IMR-90 (cell line): ENCODE data around the gene POU4F2. TPM values are rescaled to one million over a fixed set of nuclear protein-coding genes. Genes with fewer than 3 reads are reported as not detected.

Experiments
- ATAC-seq: fragments of 200-7000 bp; cut with Tn5 transposase; 2 replicates; pipeline ENCODE4 v1.9.1; 2020; ENCODE audit warnings: low read depth, mild to moderate bottlenecking, moderate library complexity
- BruUV-seq: library from RNA; stranded (reverse); fragments of 400-500 nt; replicated peaks from 2 replicates; lab custom pipeline; 2021; lab: Mats Ljungman, UMichigan
- CTCF ChIA-PET: fragments of 300-600 bp; formaldehyde crosslinking; extraction: SDS; loops from one replicate; lab custom pipeline; 2021; ENCODE audit warnings: antibody characterized with exemption; lab: Yijun Ruan, JAX
- POLR2A ChIA-PET: fragments of 300-600 bp; sonication (Branson Sonifier 250); formaldehyde crosslinking; loops from one replicate; lab custom pipeline; 2022; ENCODE audit warnings: antibody characterized with exemption; ENCODE audit not compliant: unreplicated experiment; lab: Charles Lee
- DNase-seq: peaks from one replicate; pipeline ENCODE4 v3.0.0; 2013
- H2AFZ ChIP-seq: replicated peaks from 2 replicates; pipeline ENCODE3; 2013; ENCODE audit warnings: low read length, mild to moderate bottlenecking; ENCODE audit not compliant: poor library complexity
- H2AK5ac ChIP-seq: 2 replicates; pipeline ENCODE4 v1.6.1; 2013; ENCODE audit warnings: low read depth, low read length, inconsistent platforms
- H2AK9ac ChIP-seq: replicated peaks from 2 replicates; pipeline ENCODE3; 2013; ENCODE audit warnings: mild to moderate bottlenecking, low read depth, low read length, moderate library complexity; ENCODE audit not compliant: poor library complexity
- H2BK120ac ChIP-seq: 2 replicates; pipeline ENCODE4 v1.6.1; 2013; ENCODE audit warnings: low read depth, low read length, inconsistent platforms
- H2BK15ac ChIP-seq: 3 replicates; pipeline ENCODE4 v1.6.1; 2013; ENCODE audit warnings: low read depth, low read length, inconsistent platforms
- H2BK20ac ChIP-seq: 2 replicates; pipeline ENCODE4 v1.6.1; 2013; ENCODE audit warnings: low read depth, mild to moderate bottlenecking, inconsistent platforms, low read length, moderate library complexity
- H2BK5ac ChIP-seq: 2 replicates; pipeline ENCODE4 v1.6.1; 2013; ENCODE audit warnings: mild to moderate bottlenecking, low read depth, low read length, inconsistent platforms; ENCODE audit not compliant: poor library complexity, severe bottlenecking
- H3K14ac ChIP-seq: replicated peaks from 2 replicates; pipeline ENCODE4 v1.6.1; 2013; ENCODE audit warnings: low read depth, low read length, inconsistent platforms
- H3K18ac ChIP-seq: 2 replicates; pipeline ENCODE4 v1.6.1; 2013; ENCODE audit warnings: low read depth, low read length, control low read depth
- H3K23ac ChIP-seq: 2 replicates; pipeline ENCODE4 v1.6.1; 2013; ENCODE audit warnings: low read depth, low read length, inconsistent platforms
- H3K27ac ChIP-seq: 2 replicates; pipeline ENCODE4 v1.5.1; 2013; ENCODE audit warnings: mild to moderate bottlenecking, control low read depth, low read length; ENCODE audit not compliant: insufficient read depth
- H3K27me3 ChIP-seq: 2 replicates; pipeline ENCODE4 v1.6.1; 2013; ENCODE audit warnings: low read length; ENCODE audit not compliant: control insufficient read depth, insufficient read depth
- H3K36me3 ChIP-seq: 2 replicates; pipeline ENCODE4 v1.6.1; 2013; ENCODE audit warnings: low read length, mixed read lengths; ENCODE audit not compliant: control insufficient read depth, insufficient read depth
- H3K4ac ChIP-seq: 2 replicates; pipeline ENCODE4 v1.6.1; 2013; ENCODE audit warnings: low read depth, low read length, inconsistent platforms
- H3K4me1 ChIP-seq: 2 replicates; pipeline ENCODE4 v1.6.1; 2013; ENCODE audit warnings: low read length, mixed read lengths; ENCODE audit not compliant: control insufficient read depth, insufficient read depth
- H3K4me2 ChIP-seq: 2 replicates; pipeline ENCODE4 v1.6.1; 2013; ENCODE audit warnings: low read depth, mild to moderate bottlenecking, control low read depth, low read length, moderate library complexity
- H3K4me3 ChIP-seq: 2 replicates; pipeline ENCODE4 v1.5.1; 2013; ENCODE audit warnings: low read depth, mild to moderate bottlenecking, control low read depth, low read length, moderate library complexity; ENCODE audit not compliant: insufficient read depth
- H3K56ac ChIP-seq: 2 replicates; pipeline ENCODE4 v1.6.1; 2013; ENCODE audit warnings: low read length, inconsistent platforms; ENCODE audit not compliant: insufficient read depth; ENCODE audit errors: extremely low read depth
- H3K79me1 ChIP-seq, 2 experiments: 2 replicates each; pipeline ENCODE4 v1.6.1; 2013; ENCODE audit warnings: low read length in 2 of 2, inconsistent platforms in 1 of 2, low read depth in 1 of 2
- H3K9ac ChIP-seq: 2 replicates; pipeline ENCODE4 v1.6.1; 2013; ENCODE audit warnings: low read depth, low read length, control low read depth
- H3K9me1 ChIP-seq: 2 replicates; pipeline ENCODE4 v1.6.1; 2013; ENCODE audit warnings: low read length, inconsistent platforms; ENCODE audit not compliant: insufficient read depth
- H3K9me3 ChIP-seq: 2 replicates; pipeline ENCODE4 v1.6.1; 2013; ENCODE audit warnings: low read length; ENCODE audit not compliant: control insufficient read depth, insufficient read depth
- H4K20me1 ChIP-seq: 2 replicates; pipeline ENCODE4 v1.6.1; 2013; ENCODE audit warnings: low read length, inconsistent platforms; ENCODE audit not compliant: insufficient read depth
- H4K5ac ChIP-seq: 2 replicates; pipeline ENCODE4 v1.6.1; 2013; ENCODE audit warnings: mild to moderate bottlenecking, low read depth, low read length, control low read depth
- H4K8ac ChIP-seq, 2 experiments: 2 replicates each; pipeline ENCODE4 v1.6.1; 2013; ENCODE audit warnings: low read depth in 2 of 2, low read length in 2 of 2, control low read depth in 1 of 2, inconsistent platforms in 1 of 2
- H4K91ac ChIP-seq: 2 replicates; pipeline ENCODE4 v1.6.1; 2013; ENCODE audit warnings: low read depth, low read length, inconsistent platforms; ENCODE audit not compliant: insufficient read depth
- BHLHE40 ChIP-seq: fragments of 150-350 bp; IDR thresholded peaks from 2 replicates; pipeline ENCODE4 v1.6.1; 2016; ENCODE audit warnings: mild to moderate bottlenecking, low read depth, low read length
- CEBPB ChIP-seq: IDR thresholded peaks from 2 replicates; pipeline ENCODE4 v1.6.1; 2012; ENCODE audit warnings: low read depth, low read length, improper control_type of control experiment
- CHD1 ChIP-seq: IDR thresholded peaks from 2 replicates; pipeline ENCODE4 v1.6.1; 2012; ENCODE audit warnings: low read depth, low read length, improper control_type of control experiment
- CTCF ChIP-seq: conservative IDR thresholded peaks from 2 replicates; pipeline ENCODE4 v1.5.1; 2012; ENCODE audit warnings: mild to moderate bottlenecking, low read depth, low read length, improper control_type of control experiment
- ELK1 ChIP-seq: fragments of 150-350 bp; IDR thresholded peaks from 2 replicates; pipeline ENCODE4 v1.6.1; 2016; ENCODE audit warnings: low read depth, mild to moderate bottlenecking, low read length, moderate library complexity, borderline replicate concordance
- FOS ChIP-seq: fragments of 150-350 bp; IDR thresholded peaks from 2 replicates; pipeline ENCODE4 v1.6.1; 2016; ENCODE audit warnings: low read depth, low read length
- MAFK ChIP-seq: IDR thresholded peaks from 2 replicates; pipeline ENCODE4 v1.6.1; 2012; ENCODE audit warnings: low read depth, low read length, improper control_type of control experiment
- MAZ ChIP-seq: IDR thresholded peaks from 2 replicates; pipeline ENCODE4 v1.6.1; 2012; ENCODE audit warnings: low read depth, mild to moderate bottlenecking, low read length, improper control_type of control experiment, moderate library complexity, borderline replicate concordance
- MXI1 ChIP-seq: IDR thresholded peaks from 2 replicates; pipeline ENCODE4 v1.6.1; 2012; ENCODE audit warnings: low read depth, mild to moderate bottlenecking, low read length, moderate library complexity, borderline replicate concordance
- NFE2L2 ChIP-seq: fragments of 150-350 bp; IDR thresholded peaks from 2 replicates; pipeline ENCODE4 v1.6.1; 2016; ENCODE audit warnings: low read depth, mild to moderate bottlenecking, low read length
- POLR2A ChIP-seq: IDR thresholded peaks from 2 replicates; pipeline ENCODE4 v1.6.1; 2012; ENCODE audit warnings: mild to moderate bottlenecking, low read depth, low read length
- RAD21 ChIP-seq: IDR thresholded peaks from 2 replicates; pipeline ENCODE4 v1.6.1; 2012; ENCODE audit warnings: low read length, improper control_type of control experiment
- RCOR1 ChIP-seq: IDR thresholded peaks from 2 replicates; pipeline ENCODE4 v1.6.1; 2012; ENCODE audit warnings: mild to moderate bottlenecking, low read length, improper control_type of control experiment; ENCODE audit not compliant: insufficient replicate concordance
- RFX5 ChIP-seq: IDR thresholded peaks from 2 replicates; pipeline ENCODE4 v1.8.0; 2012; ENCODE audit warnings: low read depth, mild to moderate bottlenecking, low read length, moderate library complexity
- SMC3 ChIP-seq: fragments of 150-350 bp; IDR thresholded peaks from 2 replicates; pipeline ENCODE4 v1.6.1; 2016; ENCODE audit warnings: low read depth, mild to moderate bottlenecking, antibody characterized with exemption, low read length, moderate library complexity
- USF2 ChIP-seq: fragments of 150-350 bp; IDR thresholded peaks from 2 replicates; pipeline ENCODE4 v1.6.1; 2017; ENCODE audit warnings: mild to moderate bottlenecking, antibody characterized with exemption, low read length, low read depth
- WGBS, 2 experiments: methylation state at CpG; one replicate each; pipeline versions ENCODE4 v1.1.5 to v1.1.7; 2013; ENCODE audit warnings: missing lambda C conversion rate in 2 of 2; ENCODE audit not compliant: insufficient read length in 1 of 2; ENCODE audit errors: extremely low coverage in 2 of 2; 5-methylcytosine and 5-hydroxymethylcytosine counted together
- dilution Hi-C: fragments of 300-500 bp; cut with HindIII; formaldehyde crosslinking; loops from one replicate; pipeline ENCODE4 v1.14.3; 2018; ENCODE audit warnings: low sequenced_read_pairs; ENCODE audit not compliant: unreplicated experiment
- in situ Hi-C: fragments of 300-500 bp; cut with MboI; formaldehyde crosslinking; loops from 3 replicates; pipeline ENCODE4 v1.14.3; 2019; ENCODE audit warnings: low sequenced_read_pairs, inconsistent platforms, mixed read lengths
- intact Hi-C: fragments of 100-400 bp; cut with micrococcal nuclease; formaldehyde crosslinking; loops from 2 replicates; pipeline ENCODE4 v1.10.0; 2022
- polyA plus RNA-seq, 3 experiments: library from polyadenylated mRNA; depleted of rRNA; stranded (reverse); fragments of >200 nt; gene quantifications; 2 replicates each; pipeline ENCODE4 v1.2.3, GENCODE V29; 2012; ENCODE audit warnings: low replicate concordance in 1 of 3
- total RNA-seq: library from RNA; depleted of rRNA; stranded (reverse); fragments of >200 nt; gene quantifications from 2 replicates; pipeline ENCODE4 v1.2.3, GENCODE V29; 2012

POU4F2 gene
- total and polyA plus RNA-seq, 2 of the 4 experiments (the other 2 are of a cell fraction), result not detected

GRCh38 chr4:146592019-146592418, 46.7 kb upstream of the POU4F2 start:
- dilution Hi-C loops, result no loop called here
- no peak overlapping the region for H2BK5ac ChIP-seq
- ChIA-PET CTCF (no interaction called here), POLR2A (no interaction called here)
- no peak for ATAC-seq
- no peaks in the 10 kb centered on the region for H3K4me1 ChIP-seq
- no peaks in the 10 kb centered on the region for H3K36me3 ChIP-seq
- DNase-seq, result no peak
- no peak overlapping the region for H3K23ac ChIP-seq
- H3K4me3 ChIP-seq, result no peak overlapping the region
- TF ChIP-seq NFE2L2, result no peak
- no peak for TF ChIP-seq CEBPB
- TF ChIP-seq MXI1, result no peak
- no peak for TF ChIP-seq RCOR1
- no peak for TF ChIP-seq MAFK
- no peak for TF ChIP-seq CTCF
- TF ChIP-seq FOS, result no peak
- TF ChIP-seq USF2, result no peak
- no peak for TF ChIP-seq BHLHE40
- TF ChIP-seq SMC3, result no peak
- no peak for TF ChIP-seq POLR2A
- TF ChIP-seq RAD21, result no peak
- no peak for TF ChIP-seq MAZ
- no peak for TF ChIP-seq RFX5
- no peak for TF ChIP-seq CHD1
- no peak for TF ChIP-seq ELK1
- no peak overlapping the region for H3K9ac ChIP-seq
- H3K18ac ChIP-seq, result no peak overlapping the region
- no peak overlapping the region for H3K27ac ChIP-seq
- H2AK5ac ChIP-seq, result no peak overlapping the region
- no peaks in the 10 kb centered on the region for H3K9me1 ChIP-seq
- H3K9me3 ChIP-seq, result no peaks in the 10 kb centered on the region
- no CpG with 5 or more reads among the region's 2 CpGs for WGBS, 2 experiments
- no peak overlapping the region for H3K14ac ChIP-seq
- intact Hi-C loops, result no loop called here
- H4K20me1 ChIP-seq, result no peaks in the 10 kb centered on the region
- H2AK9ac ChIP-seq, result no peak overlapping the region
- no peak overlapping the region for H4K8ac ChIP-seq
- no peaks in the 10 kb centered on the region for H3K79me1 ChIP-seq
- no peak overlapping the region for H4K5ac ChIP-seq
- no peak overlapping the region for H4K91ac ChIP-seq
- no peak overlapping the region for H2BK15ac ChIP-seq
- no peak overlapping the region for H2AFZ ChIP-seq
- H3K27me3 ChIP-seq, result no peaks in the 10 kb centered on the region
- H2BK20ac ChIP-seq, result no peak overlapping the region
- no peak overlapping the region for H3K4me2 ChIP-seq
- no peak overlapping the region for H3K56ac ChIP-seq
- H3K4ac ChIP-seq, result no peak overlapping the region
- BruUV-seq, result no TSS peak
- in situ Hi-C loops, result no loop called here
- H2BK120ac ChIP-seq, result no peak overlapping the region
